Stomach (tissue), 4 donors: ENCODE data around the gene ULBP2.

Experiments used
- CTCF ChIP-seq, 7 experiments: fragments of 450-650 bp in 4 of 7; fragments of 200-600 bp in 3 of 7; sonication (generic) in 3 of 7; IDR thresholded peaks; one replicate each; pipeline ENCODE4 v1.5.1; 2016 to 2019; ENCODE audit warnings: antibody characterized with exemption in 7 of 7, control low read depth in 2 of 7, mild to moderate bottlenecking in 1 of 7
- POLR2A ChIP-seq, 4 donors: fragments of 450-650 bp; IDR thresholded peaks; one replicate each; pipeline ENCODE4 v1.6.1; 2016; ENCODE audit warnings: antibody characterized with exemption in 4 of 4, control low read depth in 2 of 4, mild to moderate bottlenecking in 1 of 4, moderate library complexity in 1 of 4
- POLR2AphosphoS5 ChIP-seq, 3 donors: sonication (generic); formaldehyde crosslinking; IDR thresholded peaks; one replicate each; pipeline ENCODE4 v1.6.1; 2016; ENCODE audit warnings: antibody characterized with exemption in 3 of 3

- TF ChIP-seq POLR2A (IDR thresholded peaks at IDR 0.05) = no peak
- no peak for TF ChIP-seq CTCF (IDR thresholded peaks at IDR 0.05)
- TF ChIP-seq POLR2AphosphoS5 (IDR thresholded peaks at IDR 0.05) = no peak
Observed at GRCh38 chr6:149918151-149918905, 23.5 kb upstream of the ULBP2 start.
